Gastroesophageal sphincter (tissue), 4 donors: Measurements from ENCODE around the gene IL13. TPM values are rescaled to one million over a fixed set of nuclear protein-coding genes. Genes with fewer than 3 reads are reported as not detected.

Source experiments
- ATAC-seq: fragments of 150-250 bp; one replicate; pipeline ENCODE4 v1.9.1; 2016; ENCODE audit warnings: mild to moderate bottlenecking, moderate library complexity
- H3K27ac ChIP-seq, 4 donors: fragments of 200-600 bp; sonication (generic) in 3 of 4; 1 replicate in 3 of 4; 2 replicates in 1 of 4; pipeline ENCODE4 v1.5.1; 2016 to 2019
- H3K27me3 ChIP-seq: fragments of 200-600 bp; sonication (generic); one replicate; pipeline ENCODE4 v1.5.1; 2019
- H3K36me3 ChIP-seq, 2 donors: fragments of 200-600 bp; sonication (generic); one replicate each; pipeline ENCODE4 v1.5.1; 2019; ENCODE audit warnings: control low read depth in 1 of 2
- H3K4me1 ChIP-seq, 3 donors: fragments of 200-600 bp; sonication (generic); 1 replicate in 2 of 3; 2 replicates in 1 of 3; pipeline ENCODE4 v1.5.1; 2016 to 2019; ENCODE audit warnings: control low read depth in 2 of 3
- H3K4me3 ChIP-seq, 2 donors: fragments of 200-600 bp; sonication (generic); one replicate each; pipeline ENCODE4 v1.5.1; 2019; ENCODE audit warnings: mild to moderate bottlenecking in 1 of 2, moderate library complexity in 1 of 2
- H3K9me3 ChIP-seq, 3 donors: fragments of 200-600 bp; sonication (generic); one replicate each; pipeline ENCODE4 v1.5.1; 2017 to 2019; ENCODE audit warnings: control low read depth in 2 of 3
- CTCF ChIP-seq, 4 experiments: fragments of 200-600 bp in 2 of 4; fragments of 450-650 bp in 2 of 4; sonication (generic) in 1 of 4; IDR thresholded peaks; one replicate each; pipeline ENCODE4 v1.5.1; 2017 to 2019; ENCODE audit warnings: antibody characterized with exemption in 4 of 4, mild to moderate bottlenecking in 2 of 4, moderate library complexity in 2 of 4
- EP300 ChIP-seq: sonication (generic); formaldehyde crosslinking; IDR thresholded peaks from one replicate; pipeline ENCODE4 v1.6.1; 2017; ENCODE audit warnings: antibody characterized with exemption, mild to moderate bottlenecking
- POLR2A ChIP-seq, 2 donors: fragments of 450-650 bp; IDR thresholded peaks; one replicate each; pipeline ENCODE4 v1.6.1; 2017; ENCODE audit warnings: antibody characterized with exemption in 2 of 2, mild to moderate bottlenecking in 2 of 2, moderate library complexity in 1 of 2
- POLR2AphosphoS5 ChIP-seq: sonication (generic); formaldehyde crosslinking; IDR thresholded peaks from one replicate; pipeline ENCODE4 v1.6.1; 2017; ENCODE audit warnings: antibody characterized with exemption
- WGBS, 2 donors: methylation state at CpG; one replicate each; pipeline ENCODE4 v1.1.5; 2018; ENCODE audit warnings: low coverage in 1 of 2; 5-methylcytosine and 5-hydroxymethylcytosine counted together
- total RNA-seq, 4 donors: library from RNA; depleted of rRNA; stranded (reverse); fragments of >200 nt; gene quantifications; one replicate each; pipeline ENCODE4 v1.1.0, GENCODE V29; 2016

Gene IL13
- total RNA-seq, 4 donors from 2014 or later, result not detected

- Histone ChIP-seq H3K36me3 (no peaks in the 10 kb centered on the region), H3K4me3 (no peak overlapping the region), H3K27me3 (no peaks in the 10 kb centered on the region), H3K4me1 (peaks cover 0 to 20% (median 0%) of the 10 kb centered on the region in 3 donors), H3K27ac (no peak overlapping the region), H3K9me3 (no peaks in the 10 kb centered on the region)
- TF ChIP-seq POLR2A (IDR thresholded peaks at IDR 0.05) (no peak), CTCF (IDR thresholded peaks at IDR 0.05) (no peak), POLR2AphosphoS5 (no peak), EP300 (no peak)
- 90 to 96% methylated on average over 2 to 6 of the region's 7 CpGs for WGBS, 2 donors
- no peak for ATAC-seq
Observed at GRCh38 chr5:132679166-132679565, 21.2 kb downstream of the IL13 start.

- Histone ChIP-seq H3K4me1 (peaks cover 0 to 14% (median 0%) of the 10 kb centered on the region in 3 donors), H3K36me3 (no peaks in the 10 kb centered on the region), H3K4me3 (no peak overlapping the region), H3K9me3 (no peaks in the 10 kb centered on the region), H3K27me3 (no peaks in the 10 kb centered on the region), H3K27ac (no peak overlapping the region)
- TF ChIP-seq POLR2AphosphoS5, result no peak
- no peak for TF ChIP-seq CTCF (IDR thresholded peaks at IDR 0.05)
- no peak for TF ChIP-seq POLR2A (IDR thresholded peaks at IDR 0.05)
- TF ChIP-seq EP300, result no peak
- ATAC-seq, result no peak
- WGBS, 2 donors, result 80 to 92% methylated on average over 4 to 12 of the region's 15 CpGs
Observed at GRCh38 chr5:132679717-132680380, 21.9 kb downstream of the IL13 start.

- ATAC-seq, result no peak
- 90 to 93% methylated on average over 7 to 8 of the region's 8 CpGs for WGBS, 2 donors
Observed at GRCh38 chr5:132680780-132681475, 23.0 kb downstream of the IL13 start.

GRCh38 chr5:132681476-132681831 lies 23.5 kb downstream of the IL13 start:
- no peak overlapping the region for H3K4me3 ChIP-seq
- no peaks in the 10 kb centered on the region for H3K27me3 ChIP-seq
- no peak overlapping the region for H3K27ac ChIP-seq
- TF ChIP-seq POLR2A (IDR thresholded peaks at IDR 0.05) (no peak), CTCF (IDR thresholded peaks at IDR 0.05) (no peak), EP300 (no peak), POLR2AphosphoS5 (no peak)
- peaks cover 0 to 11% (median 0%) of the 10 kb centered on the region in 3 donors for H3K4me1 ChIP-seq
- no peaks in the 10 kb centered on the region for H3K9me3 ChIP-seq
- no peak for ATAC-seq
- no peaks in the 10 kb centered on the region for H3K36me3 ChIP-seq
- 92 to 100% methylated on average over 1 to 2 of the region's 2 CpGs for WGBS, 2 donors

More at GRCh38 chr5:132680780-132681475, 23.0 kb downstream of the IL13 start:
- no peak for TF ChIP-seq POLR2A (IDR thresholded peaks at IDR 0.05)
- no peak for TF ChIP-seq EP300
- TF ChIP-seq CTCF (IDR thresholded peaks at IDR 0.05), result no peak
- TF ChIP-seq POLR2AphosphoS5, result no peak
- Histone ChIP-seq H3K27me3 (no peaks in the 10 kb centered on the region), H3K4me1 (peaks cover 0 to 12% (median 0%) of the 10 kb centered on the region in 3 donors), H3K4me3 (no peak overlapping the region), H3K9me3 (no peaks in the 10 kb centered on the region), H3K36me3 (no peaks in the 10 kb centered on the region), H3K27ac (no peak overlapping the region)

GRCh38 chr5:132681983-132682382 lies 24.0 kb downstream of the IL13 start:
- Histone ChIP-seq H3K36me3 (no peaks in the 10 kb centered on the region), H3K27ac (no peak overlapping the region), H3K27me3 (no peaks in the 10 kb centered on the region), H3K4me3 (no peak overlapping the region), H3K9me3 (no peaks in the 10 kb centered on the region), H3K4me1 (peaks cover 0 to 6% (median 0%) of the 10 kb centered on the region in 3 donors)
- WGBS, 2 donors, result no CpG with 5 or more reads among the region's 4 CpGs
- ATAC-seq, result no peak
- TF ChIP-seq POLR2A (IDR thresholded peaks at IDR 0.05) (no peak), CTCF (IDR thresholded peaks at IDR 0.05) (no peak), EP300 (no peak), POLR2AphosphoS5 (no peak)
